HEK293 (cell line): ENCODE data around the gene TTC23.
A peak's percentile ranks its signal among the peaks of the same experiment; 100 is the strongest.

Source experiments
- BCL11A ChIP-seq: fragments of 450-650 bp; formaldehyde crosslinking; IDR thresholded peaks from 2 replicates; pipeline ENCODE4 v1.5.1; 2016; ENCODE audit warnings: low read depth, missing biosample characterization, missing genetic modification characterization
- BCL6B ChIP-seq: fragments of 450-650 bp; formaldehyde crosslinking; IDR thresholded peaks from 2 replicates; pipeline ENCODE4 v1.5.1; 2017; ENCODE audit warnings: missing biosample characterization, missing genetic modification characterization
- KLF1 ChIP-seq: fragments of 450-650 bp; formaldehyde crosslinking; IDR thresholded peaks from 2 replicates; pipeline ENCODE4 v1.5.1; 2016; ENCODE audit warnings: missing biosample characterization, missing genetic modification characterization
- PATZ1 ChIP-seq: fragments of 450-650 bp; formaldehyde crosslinking; IDR thresholded peaks from 2 replicates; pipeline ENCODE4 v1.5.1; 2016; ENCODE audit warnings: missing biosample characterization, missing genetic modification characterization
- REST ChIP-seq: fragments of 450-650 bp; formaldehyde crosslinking; IDR thresholded peaks from 2 replicates; pipeline ENCODE4 v1.5.1; 2016; ENCODE audit warnings: missing biosample characterization, missing genetic modification characterization
- YY1 ChIP-seq: fragments of 450-650 bp; formaldehyde crosslinking; IDR thresholded peaks from 2 replicates; pipeline ENCODE4 v1.5.1; 2018; ENCODE audit warnings: missing biosample characterization, missing genetic modification characterization
- ZBTB10 ChIP-seq: fragments of 450-650 bp; formaldehyde crosslinking; IDR thresholded peaks from 2 replicates; pipeline ENCODE4 v1.5.1; 2016; ENCODE audit warnings: missing biosample characterization, missing genetic modification characterization
- ZEB2 ChIP-seq: fragments of 450-650 bp; formaldehyde crosslinking; IDR thresholded peaks from 2 replicates; pipeline ENCODE4 v1.5.1; 2016; ENCODE audit warnings: missing biosample characterization, missing genetic modification characterization
- ZNF140 ChIP-seq: fragments of 450-650 bp; formaldehyde crosslinking; IDR thresholded peaks from 2 replicates; pipeline ENCODE4 v1.5.1; 2016; ENCODE audit warnings: missing biosample characterization, missing genetic modification characterization
- ZNF155 ChIP-seq: fragments of 450-650 bp; formaldehyde crosslinking; IDR thresholded peaks from 2 replicates; pipeline ENCODE4 v1.5.1; 2016; ENCODE audit warnings: missing biosample characterization, missing genetic modification characterization
- ZNF18 ChIP-seq: fragments of 450-650 bp; formaldehyde crosslinking; IDR thresholded peaks from 2 replicates; pipeline ENCODE4 v1.5.1; 2016; ENCODE audit warnings: missing biosample characterization, missing genetic modification characterization
- ZNF184 ChIP-seq: fragments of 450-650 bp; IDR thresholded peaks from 2 replicates; pipeline ENCODE4 v1.5.1; 2018; ENCODE audit warnings: missing biosample characterization, mild to moderate bottlenecking, missing genetic modification characterization
- ZNF202 ChIP-seq: fragments of 450-650 bp; formaldehyde crosslinking; IDR thresholded peaks from 2 replicates; pipeline ENCODE4 v1.5.1; 2016; ENCODE audit warnings: missing biosample characterization, missing genetic modification characterization, borderline replicate concordance
- ZNF221 ChIP-seq: fragments of 450-650 bp; formaldehyde crosslinking; IDR thresholded peaks from 2 replicates; pipeline ENCODE4 v1.5.1; 2017; ENCODE audit warnings: missing biosample characterization, missing genetic modification characterization, borderline replicate concordance
- ZNF280D ChIP-seq: fragments of 450-650 bp; formaldehyde crosslinking; IDR thresholded peaks from 2 replicates; pipeline ENCODE4 v1.5.1; 2016; ENCODE audit warnings: missing biosample characterization, missing genetic modification characterization
- ZNF366 ChIP-seq: fragments of 450-650 bp; formaldehyde crosslinking; conservative IDR thresholded peaks from 2 replicates; pipeline ENCODE4 v1.5.1; 2016; ENCODE audit warnings: missing biosample characterization, missing genetic modification characterization
- ZNF394 ChIP-seq: fragments of 450-650 bp; formaldehyde crosslinking; IDR thresholded peaks from 2 replicates; pipeline ENCODE4 v1.5.1; 2016; ENCODE audit warnings: missing biosample characterization, missing genetic modification characterization, mild to moderate bottlenecking, moderate library complexity, borderline replicate concordance
- ZNF423 ChIP-seq: fragments of 450-650 bp; formaldehyde crosslinking; IDR thresholded peaks from 2 replicates; pipeline ENCODE4 v1.5.1; 2016; ENCODE audit warnings: missing biosample characterization, missing genetic modification characterization
- ZNF510 ChIP-seq: fragments of 450-650 bp; formaldehyde crosslinking; IDR thresholded peaks from 2 replicates; pipeline ENCODE4 v1.5.1; 2018; ENCODE audit warnings: mild to moderate bottlenecking, missing genetic modification characterization, missing biosample characterization; ENCODE audit not compliant: insufficient replicate concordance
- ZNF629 ChIP-seq: fragments of 450-650 bp; formaldehyde crosslinking; IDR thresholded peaks from 2 replicates; pipeline ENCODE4 v1.5.1; 2017; ENCODE audit warnings: missing biosample characterization, missing genetic modification characterization
- ZNF677 ChIP-seq: fragments of 450-650 bp; IDR thresholded peaks from 2 replicates; pipeline ENCODE4 v1.5.0; 2018; ENCODE audit warnings: missing biosample characterization, mild to moderate bottlenecking, missing genetic modification characterization, moderate library complexity
- ZNF707 ChIP-seq: fragments of 450-650 bp; formaldehyde crosslinking; IDR thresholded peaks from 2 replicates; pipeline ENCODE4 v1.5.1; 2016; ENCODE audit warnings: missing biosample characterization, missing genetic modification characterization
- ZNF785 ChIP-seq: fragments of 450-650 bp; formaldehyde crosslinking; IDR thresholded peaks from 2 replicates; pipeline ENCODE4 v1.5.1; 2016; ENCODE audit warnings: missing biosample characterization, missing genetic modification characterization
- ZNF843 ChIP-seq: fragments of 450-650 bp; formaldehyde crosslinking; IDR thresholded peaks from 2 replicates; pipeline ENCODE4 v1.5.1; 2016; ENCODE audit warnings: missing biosample characterization, missing genetic modification characterization
- ZXDB ChIP-seq: fragments of 450-650 bp; formaldehyde crosslinking; IDR thresholded peaks from 2 replicates; pipeline ENCODE4 v1.5.1; 2016; ENCODE audit warnings: missing biosample characterization, missing genetic modification characterization

Gene TTC23

GRCh38 chr15:99104788-99105513 is 144.4 kb downstream of the TTC23 start, which contains the start of gene SYNM (continued):
- TF ChIP-seq ZNF280D (tag by site-specific recombination) (no peak), KLF1 (tag by site-specific recombination) (0 out of 2 replicates have a peak, but pooled peaks have one; percentile 37), BCL6B (tag by site-specific recombination) (no peak), ZNF785 (no peak), ZNF221 (tag by site-specific recombination) (no peak), ZNF629 (no peak), ZNF184 (tag by site-specific recombination) (no peak; the same call in 1 of the 2 replicates), YY1 (tag by site-specific recombination) (0 out of 2 replicates have a peak, but pooled peaks have one; percentile 25), ZEB2 (tag by site-specific recombination) (no peak), PATZ1 (tag by site-specific recombination) (peak; percentile 32; the same call in 1 of the 2 replicates), ZNF843 (tag by site-specific recombination) (0 out of 2 replicates have a peak, but pooled peaks have one; percentile 16), ZNF18 (tag by site-specific recombination) (no peak), ZNF202 (tag by site-specific recombination) (no peak), ZNF366 (tag by site-specific recombination) (no peak), BCL11A (tag by site-specific recombination) (0 out of 2 replicates have a peak, but pooled peaks have one; percentile 5), ZNF510 (no peak), ZNF155 (tag by site-specific recombination) (no peak), ZNF707 (tag by site-specific recombination) (no peak), ZXDB (tag by site-specific recombination) (peak; percentile 73), ZNF677 (tag by site-specific recombination) (no peak), REST (tag by site-specific recombination) (no peak), ZNF394 (no peak), ZNF423 (tag by site-specific recombination) (no peak; the same call in 1 of the 2 replicates), ZNF140 (tag by site-specific recombination) (no peak), ZBTB10 (tag by site-specific recombination) (no peak)
